HG02642 (cell line): ENCODE measurements around the gene ELF2.
"Not testable (repeated sequence)": the region's sequence is repeated elsewhere in the genome, so short reads cannot be mapped to it uniquely, and the experiment has no call there.

Source experiments
- ATAC-seq: cut with Tn5 transposase; IDR thresholded peaks from one replicate; pipeline ENCODE4 v1.9.1; 2021; ENCODE audit warnings: mild to moderate bottlenecking; ENCODE audit not compliant: unreplicated experiment, poor library complexity

ELF2 gene

GRCh38 chr4:139188648-139189416, 11.8 kb upstream of the ELF2 start:
- ATAC-seq = no peak

DNA sequence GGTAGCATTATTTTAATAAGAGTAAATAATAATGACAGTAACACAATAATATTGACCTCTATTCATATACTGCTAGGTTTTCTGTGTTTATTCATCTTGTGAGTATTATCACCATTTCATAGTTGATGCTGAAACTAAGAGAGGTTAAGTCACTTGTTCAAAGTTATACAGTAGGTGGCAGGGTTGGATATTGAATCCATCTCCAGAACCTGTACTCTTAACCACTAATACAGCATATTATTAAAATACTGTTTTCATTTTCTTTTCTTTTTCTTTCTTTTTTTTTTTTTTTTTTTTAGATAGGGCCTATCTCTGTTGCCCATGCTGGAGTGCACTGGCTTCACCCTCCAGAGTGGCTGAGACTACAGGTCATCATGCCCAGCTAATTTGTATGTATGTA, 7.1 kb upstream of the ELF2 start:
- no peak for ATAC-seq

DNA sequence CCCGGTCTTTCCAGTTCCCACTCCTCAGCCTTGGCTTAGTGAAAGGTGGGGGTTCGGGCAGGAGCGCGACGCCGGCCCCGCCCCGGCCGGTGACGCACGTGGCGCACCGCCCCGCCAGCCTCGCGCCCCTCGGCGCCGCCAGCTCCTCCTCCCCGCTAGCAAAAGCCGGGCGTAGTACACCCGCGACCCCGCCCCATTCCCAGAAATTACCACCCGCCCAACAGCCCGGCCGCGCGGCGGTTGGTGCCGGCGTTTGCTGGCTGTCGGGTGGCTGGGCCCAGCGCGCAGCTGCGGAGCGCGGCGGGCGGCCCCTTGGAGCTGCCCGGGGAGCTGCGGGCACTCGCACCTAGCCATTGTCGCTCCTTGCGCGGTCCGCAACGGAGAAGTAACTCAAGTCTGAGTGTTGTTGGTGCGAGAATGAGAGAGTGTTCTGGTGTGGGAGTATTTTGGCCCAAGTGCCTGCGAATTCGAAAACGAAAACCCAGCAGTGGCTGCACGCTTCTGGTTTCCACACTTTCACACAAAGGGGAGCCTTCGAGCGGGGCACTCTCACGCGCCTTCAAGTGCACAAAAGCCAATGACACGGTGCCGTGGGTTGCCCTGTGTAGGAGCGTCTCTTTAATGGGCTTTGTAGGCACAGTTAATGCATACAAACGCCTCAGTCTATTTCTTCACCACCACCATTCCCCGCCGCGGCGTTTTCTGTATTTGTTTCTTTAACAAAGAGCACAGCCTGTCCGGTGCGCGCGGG, 1.0 kb upstream of the ELF2 start:
- ATAC-seq = peak; percentile 78

DNA sequence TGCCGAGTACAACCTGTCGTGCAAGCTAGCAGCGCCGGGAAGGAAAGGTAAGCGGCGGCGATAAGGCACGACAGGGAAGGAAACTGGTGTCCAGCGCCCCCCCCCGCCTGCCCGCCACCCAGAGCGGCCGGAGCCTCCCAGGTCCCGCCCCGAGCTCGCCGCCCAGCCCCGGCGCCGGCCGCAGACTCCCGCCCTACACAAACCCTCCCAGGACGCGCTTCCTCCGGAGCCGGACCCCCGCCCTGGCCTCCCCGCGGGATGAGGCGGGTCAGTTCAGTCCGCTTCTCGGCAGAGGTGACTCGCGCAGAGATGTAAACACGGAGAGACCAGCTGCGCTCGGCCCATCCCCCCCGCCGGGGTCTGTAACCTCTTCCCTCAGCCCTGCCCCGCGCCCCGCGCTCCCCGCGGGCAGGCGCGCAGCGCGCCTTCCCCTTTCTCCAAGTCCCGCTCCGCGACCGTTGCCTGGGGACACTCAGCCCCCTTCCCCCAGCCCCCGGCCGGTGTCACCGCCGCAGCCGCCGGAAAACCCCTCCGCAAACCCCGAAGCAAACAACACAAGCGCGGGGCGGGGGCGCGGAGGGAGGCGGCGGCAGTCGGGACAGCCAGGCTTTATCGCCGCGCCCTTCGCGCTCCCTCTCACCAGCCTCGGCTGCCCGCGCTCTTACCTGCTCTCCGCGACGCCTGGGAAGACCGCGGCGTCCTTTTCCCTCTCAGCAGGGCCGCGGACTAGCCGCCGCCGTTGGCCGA, 543 bp downstream of the ELF2 start:
- peak; percentile 20 for ATAC-seq

GRCh38 chr4:139175646-139176301, 1.2 kb downstream of the ELF2 start:
- no peak for ATAC-seq

- no peak for ATAC-seq
These were observed 4.9 kb downstream of the ELF2 start for GRCh38 chr4:139171876-139172691.

DNA sequence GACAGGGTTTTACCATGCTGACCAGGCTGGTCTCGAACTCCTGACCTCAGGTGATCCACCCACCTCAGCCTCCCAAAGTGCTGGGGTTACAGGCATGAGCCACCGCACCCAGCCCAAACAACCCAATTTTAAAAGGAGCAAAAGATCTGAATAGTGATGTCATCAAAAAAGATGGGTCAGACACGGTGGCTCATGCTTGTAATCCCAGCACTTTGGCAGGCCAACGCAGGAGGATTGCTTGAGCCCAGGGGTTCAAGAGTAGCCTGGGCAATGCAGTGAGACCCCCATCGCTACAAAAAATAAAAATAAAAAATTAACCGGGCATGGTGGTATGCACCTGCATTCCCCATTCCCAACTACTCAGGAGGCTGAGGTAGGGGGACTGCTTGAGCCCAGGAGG, 6.1 kb downstream of the ELF2 start:
- no peak for ATAC-seq

- no peak for ATAC-seq
These were observed 9.1 kb downstream of the ELF2 start for GRCh38 chr4:139167774-139168444.

DNA sequence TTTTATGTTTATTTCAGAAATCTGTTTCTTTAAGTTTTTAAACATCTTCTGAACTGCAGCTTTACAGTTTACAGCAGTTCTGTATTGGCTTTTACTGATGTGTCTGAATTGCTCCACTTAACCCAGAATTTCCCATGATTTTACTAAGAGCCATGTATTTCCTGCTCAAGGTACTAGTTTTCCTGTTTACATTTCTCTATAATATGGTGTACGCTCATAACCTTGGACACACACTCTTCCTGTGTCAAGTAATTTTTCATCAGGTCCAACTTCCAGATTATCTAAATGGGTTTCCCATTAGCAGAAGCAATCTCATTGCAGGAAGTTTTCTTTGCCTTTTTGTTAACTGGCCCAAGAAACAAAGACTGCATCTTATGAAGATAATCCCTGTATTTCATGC, 12.3 kb downstream of the ELF2 start:
- no peak for ATAC-seq

DNA sequence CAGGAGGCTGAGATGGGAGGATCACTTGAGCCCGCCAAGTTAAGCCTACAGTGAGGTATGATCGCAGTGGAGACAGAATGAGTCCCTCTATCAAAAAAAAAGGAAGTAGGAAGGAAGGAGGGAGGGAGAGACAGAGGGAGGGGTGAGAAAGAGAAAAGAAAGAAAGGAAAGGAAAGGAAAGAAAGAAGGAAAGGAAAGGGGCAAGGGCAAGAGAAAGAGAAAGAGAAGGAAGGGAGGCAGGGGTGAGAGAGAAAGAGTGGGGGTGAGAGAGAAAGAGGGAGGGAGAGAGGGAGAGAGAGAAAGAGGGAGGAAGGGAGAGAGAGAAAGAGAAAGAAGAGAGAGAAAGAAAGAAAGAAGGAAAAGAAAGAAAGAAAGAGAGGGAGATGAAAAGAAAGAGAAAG, 13.2 kb downstream of the ELF2 start:
- no peak for ATAC-seq

- ATAC-seq = not testable (repeated sequence)
These were observed 19.0 kb downstream of the ELF2 start for GRCh38 chr4:139157977-139158376.

- no peak for ATAC-seq
These were observed 22.0 kb downstream of the ELF2 start for GRCh38 chr4:139154952-139155557.

DNA sequence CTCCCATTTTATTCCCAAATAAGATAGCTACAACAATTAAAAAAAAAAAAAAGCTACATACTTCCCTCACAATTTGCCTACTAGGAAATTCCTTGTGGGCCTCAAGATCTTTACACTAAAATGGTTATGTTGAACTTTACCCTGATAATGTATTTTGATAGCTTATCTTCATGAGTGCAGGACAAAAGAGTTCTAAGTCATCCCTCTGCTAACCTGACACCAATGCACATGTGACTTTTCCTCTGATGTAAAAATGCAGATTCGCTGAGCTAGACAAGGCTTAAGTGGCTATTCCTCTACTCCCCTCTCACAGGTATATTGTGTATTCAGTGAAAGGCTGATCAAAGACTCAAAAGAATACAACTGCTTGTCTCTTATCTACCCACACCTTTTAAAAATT, 22.5 kb downstream of the ELF2 start:
- no peak for ATAC-seq

- ATAC-seq = no peak
These were observed 22.9 kb downstream of the ELF2 start for GRCh38 chr4:139154134-139154421.

- ATAC-seq = no peak
These were observed 23.4 kb downstream of the ELF2 start for GRCh38 chr4:139153411-139154133.

DNA sequence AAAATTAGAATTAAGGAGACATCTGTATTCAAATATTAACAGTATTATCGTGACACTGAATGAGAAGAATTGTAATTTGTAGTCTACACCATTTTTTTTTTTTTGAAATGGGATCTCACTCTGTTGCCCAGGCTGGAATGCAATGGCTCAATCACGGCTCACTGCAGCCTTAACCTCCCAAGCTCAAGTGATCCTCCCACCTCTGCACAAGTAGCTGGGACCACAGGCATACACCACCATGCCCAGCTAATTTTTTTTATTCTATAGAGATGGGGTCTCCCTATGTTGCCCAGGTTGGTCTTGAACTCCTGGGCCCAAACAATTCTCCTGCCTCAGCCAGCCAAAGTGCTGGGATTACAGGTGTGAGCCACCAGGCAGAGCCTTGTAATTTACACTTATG, 24.8 kb downstream of the ELF2 start:
- no peak for ATAC-seq

GRCh38 chr4:139146926-139147629, 29.9 kb downstream of the ELF2 start:
- ATAC-seq = no peak

- ATAC-seq = no peak
These were observed 31.5 kb downstream of the ELF2 start for GRCh38 chr4:139145552-139145932.
